ENCODE results near the gene TCF12. TPM values are rescaled to one million over a fixed set of nuclear protein-coding genes. Genes with fewer than 3 reads are reported as not detected.

The TCF12 gene
- total RNA-seq, 3 donors from 2014 or later: 164 to 198 (median 174) TPM

DNA sequence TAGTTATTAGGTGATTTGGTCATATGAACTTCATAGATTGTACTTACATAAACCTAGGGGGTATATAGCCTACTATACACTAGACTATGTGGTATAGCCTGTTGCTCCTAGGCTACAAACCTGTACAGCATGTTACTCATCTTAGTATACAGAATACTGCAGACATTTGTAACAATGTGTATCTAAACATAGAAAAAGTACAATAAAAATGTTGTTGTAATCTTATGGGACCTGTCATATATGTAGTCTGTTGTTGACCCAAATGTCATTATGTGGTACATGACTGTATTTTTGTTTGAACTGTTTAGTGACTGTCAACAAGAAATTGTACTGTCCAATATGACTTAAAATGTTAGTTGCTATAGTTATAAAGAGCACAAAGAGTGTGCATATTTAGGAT, 69.8 kb downstream of the TCF12 start:
- H3K27me3 ChIP-seq: no peaks in the 10 kb centered on the region
- peaks cover 0 to 7% of the 10 kb centered on the region in 2 donors for H3K4me1 ChIP-seq
- no peak for TF ChIP-seq POLR2A (IDR thresholded peaks at IDR 0.05)
- H3K9me3 ChIP-seq: no peaks in the 10 kb centered on the region
- H3K36me3 ChIP-seq: no peaks in the 10 kb centered on the region
- H3K27ac ChIP-seq: no peak overlapping the region
- DNase-seq (ENCODE audit: low spot score in 2 of 2): no peak
- intact Hi-C loops (cut with DNase I; ENCODE audit: low total_unique reads): no loop called here
- no peak overlapping the region for H3K4me3 ChIP-seq

DNA sequence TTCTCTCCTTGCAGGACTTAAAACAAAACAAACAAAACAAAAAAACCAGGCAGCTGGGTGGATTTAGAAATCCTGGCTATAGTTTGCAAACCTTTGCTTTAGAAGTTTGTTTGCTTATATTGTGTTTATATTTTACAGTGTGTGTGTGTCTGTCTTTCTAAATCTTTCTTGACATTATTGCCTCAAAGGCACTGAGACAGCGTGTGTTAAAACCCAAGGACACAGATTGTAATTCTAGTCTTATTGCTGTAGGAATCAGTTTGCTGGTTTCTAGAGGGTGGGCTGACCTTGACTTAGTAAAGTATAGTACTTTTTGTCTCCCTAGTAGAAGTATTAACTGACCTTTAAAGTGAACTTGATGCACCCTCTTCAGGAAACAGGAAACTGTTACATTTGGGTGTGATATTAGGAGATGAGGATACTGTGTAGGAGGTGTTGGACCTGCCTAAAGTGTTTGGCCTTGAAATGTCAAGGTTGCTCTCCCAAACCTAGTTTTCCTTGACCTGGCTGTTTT, 71.0 kb downstream of the TCF12 start:
- intact Hi-C loops (cut with DNase I; ENCODE audit: low total_unique reads): no loop called here

DNA sequence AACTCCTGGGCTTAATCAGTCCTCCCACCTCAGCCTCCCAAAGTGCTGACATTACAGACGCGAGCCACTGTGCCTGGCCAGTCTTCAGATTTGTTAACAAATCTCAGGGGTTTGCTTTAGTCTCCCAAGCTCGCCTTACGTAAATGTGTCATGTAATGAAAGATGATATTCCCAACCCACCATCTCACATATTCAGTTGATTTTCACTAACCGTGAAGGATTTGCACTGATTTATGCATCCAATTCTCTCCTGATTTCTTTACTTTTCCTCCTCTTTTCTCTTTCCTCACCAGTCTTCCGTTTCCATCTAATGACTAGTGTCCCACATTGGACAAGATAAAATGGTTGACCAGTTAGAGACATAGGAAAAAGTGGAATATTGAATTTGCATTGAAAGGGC, 72.6 kb downstream of the TCF12 start:
- Histone ChIP-seq H3K4me3 (no peak overlapping the region), H3K9me3 (no peaks in the 10 kb centered on the region), H3K36me3 (no peaks in the 10 kb centered on the region), H3K27me3 (no peaks in the 10 kb centered on the region), H3K27ac (no peak overlapping the region), H3K4me1 (peaks cover 0 to 7% of the 10 kb centered on the region in 2 donors)
- TF ChIP-seq POLR2AphosphoS5 (IDR thresholded peaks at IDR 0.05) (no peak), POLR2A (IDR thresholded peaks at IDR 0.05) (no peak)
- intact Hi-C loops (cut with DNase I; ENCODE audit: low total_unique reads): no loop called here
- DNase-seq (ENCODE audit: low spot score in 2 of 2): no peak

More for the DNA sequence above, 71.0 kb downstream of the TCF12 start:
- DNase-seq (ENCODE audit: low spot score in 2 of 2): no peak
- Histone ChIP-seq H3K9me3 (no peaks in the 10 kb centered on the region), H3K4me3 (no peak overlapping the region), H3K27me3 (no peaks in the 10 kb centered on the region), H3K4me1 (peaks cover 0 to 7% of the 10 kb centered on the region in 2 donors), H3K27ac (no peak overlapping the region), H3K36me3 (no peaks in the 10 kb centered on the region)
- TF ChIP-seq POLR2AphosphoS5 (IDR thresholded peaks at IDR 0.05) (no peak), POLR2A (IDR thresholded peaks at IDR 0.05) (no peak)
- TF ChIP-seq, protein P1, sequence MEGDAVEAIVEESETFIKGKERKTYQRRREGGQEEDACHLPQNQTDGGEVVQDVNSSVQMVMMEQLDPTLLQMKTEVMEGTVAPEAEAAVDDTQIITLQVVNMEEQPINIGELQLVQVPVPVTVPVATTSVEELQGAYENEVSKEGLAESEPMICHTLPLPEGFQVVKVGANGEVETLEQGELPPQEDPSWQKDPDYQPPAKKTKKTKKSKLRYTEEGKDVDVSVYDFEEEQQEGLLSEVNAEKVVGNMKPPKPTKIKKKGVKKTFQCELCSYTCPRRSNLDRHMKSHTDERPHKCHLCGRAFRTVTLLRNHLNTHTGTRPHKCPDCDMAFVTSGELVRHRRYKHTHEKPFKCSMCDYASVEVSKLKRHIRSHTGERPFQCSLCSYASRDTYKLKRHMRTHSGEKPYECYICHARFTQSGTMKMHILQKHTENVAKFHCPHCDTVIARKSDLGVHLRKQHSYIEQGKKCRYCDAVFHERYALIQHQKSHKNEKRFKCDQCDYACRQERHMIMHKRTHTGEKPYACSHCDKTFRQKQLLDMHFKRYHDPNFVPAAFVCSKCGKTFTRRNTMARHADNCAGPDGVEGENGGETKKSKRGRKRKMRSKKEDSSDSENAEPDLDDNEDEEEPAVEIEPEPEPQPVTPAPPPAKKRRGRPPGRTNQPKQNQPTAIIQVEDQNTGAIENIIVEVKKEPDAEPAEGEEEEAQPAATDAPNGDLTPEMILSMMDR (IDR thresholded peaks at IDR 0.05): no peak

DNA sequence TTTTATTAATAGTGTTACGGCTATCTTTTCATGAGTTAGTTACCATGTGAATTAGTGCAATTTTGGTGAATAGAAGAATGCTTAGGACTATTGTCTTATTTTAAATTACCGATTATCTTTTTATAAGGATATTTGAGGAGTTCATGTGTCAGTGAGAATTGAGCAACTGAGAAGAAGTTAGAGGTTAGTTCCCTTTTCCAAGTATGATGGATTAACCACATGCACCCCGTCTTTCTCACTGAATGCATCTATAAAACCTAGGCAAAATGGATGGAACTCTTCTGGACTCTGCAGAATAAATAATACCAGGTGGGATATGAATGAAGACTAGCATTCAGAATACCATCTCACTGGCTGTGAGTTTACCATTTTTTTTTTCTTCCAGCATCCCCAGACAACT, 74.3 kb downstream of the TCF12 start:
- peaks cover 0 to 7% of the 10 kb centered on the region in 2 donors for H3K4me1 ChIP-seq
- H3K9me3 ChIP-seq: no peaks in the 10 kb centered on the region
- intact Hi-C loops (cut with DNase I; ENCODE audit: low total_unique reads): no loop called here
- DNase-seq (ENCODE audit: low spot score in 2 of 2): no peak
- TF ChIP-seq, protein P1 (IDR thresholded peaks at IDR 0.05): no peak
- TF ChIP-seq POLR2A (IDR thresholded peaks at IDR 0.05) (no peak), POLR2AphosphoS5 (IDR thresholded peaks at IDR 0.05) (no peak)
- H3K4me3 ChIP-seq: no peak overlapping the region
- no peaks in the 10 kb centered on the region for H3K36me3 ChIP-seq
- H3K27ac ChIP-seq: no peak overlapping the region
- H3K27me3 ChIP-seq: no peaks in the 10 kb centered on the region

DNA sequence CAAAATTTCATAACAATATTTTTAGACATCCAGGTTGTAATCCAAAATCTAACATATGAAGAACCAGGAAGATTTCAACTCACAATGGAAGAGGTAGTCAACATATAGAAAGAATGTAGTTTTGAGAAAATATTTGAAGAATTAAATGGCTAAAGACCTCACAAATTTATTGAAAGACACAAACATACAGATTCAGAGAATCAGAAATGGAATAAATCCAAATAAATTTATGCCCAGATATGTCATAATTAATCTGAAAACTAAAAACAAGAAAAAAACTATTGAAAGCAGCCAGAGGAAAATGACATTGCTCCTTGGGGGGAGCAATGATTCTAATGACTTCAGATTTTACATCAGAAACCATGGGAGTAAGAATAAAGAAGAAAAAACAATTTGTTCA, 75.8 kb downstream of the TCF12 start:
- no peak for DNase-seq (ENCODE audit: low spot score in 2 of 2)
- intact Hi-C loops (cut with DNase I; ENCODE audit: low total_unique reads): no loop called here
- H3K4me3 ChIP-seq: no peak overlapping the region
- H3K27ac ChIP-seq: no peak overlapping the region
- H3K4me1 ChIP-seq: peaks cover 0 to 4% of the 10 kb centered on the region in 2 donors
- no peak for TF ChIP-seq POLR2A (IDR thresholded peaks at IDR 0.05)
- no peak for TF ChIP-seq POLR2AphosphoS5 (IDR thresholded peaks at IDR 0.05)
- TF ChIP-seq, protein P1 (IDR thresholded peaks at IDR 0.05): no peak
- H3K27me3 ChIP-seq: no peaks in the 10 kb centered on the region
- H3K36me3 ChIP-seq: no peaks in the 10 kb centered on the region
- H3K9me3 ChIP-seq: no peaks in the 10 kb centered on the region

DNA sequence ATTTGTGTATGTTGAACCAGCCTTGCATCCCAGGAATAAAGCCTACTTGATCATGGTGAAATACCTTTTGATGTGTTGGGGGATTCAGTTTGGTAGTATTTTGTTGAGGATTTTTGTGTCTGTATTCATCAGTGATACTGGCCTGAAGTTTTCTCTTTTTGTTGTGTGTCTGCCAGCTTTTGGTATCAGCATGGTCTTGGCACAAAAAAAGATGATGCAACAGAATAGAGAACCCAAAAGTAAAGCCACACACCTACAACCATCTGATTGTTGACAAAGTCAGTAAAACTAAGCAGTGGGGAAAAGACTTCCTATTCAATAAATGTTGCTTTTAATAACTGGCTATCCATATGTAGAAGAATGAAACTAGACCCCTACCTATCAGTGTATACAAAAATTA, 77.6 kb downstream of the TCF12 start:
- DNase-seq (ENCODE audit: low spot score in 2 of 2): no peak
- Histone ChIP-seq H3K9me3 (no peaks in the 10 kb centered on the region), H3K27me3 (no peaks in the 10 kb centered on the region), H3K4me3 (no peak overlapping the region), H3K27ac (no peak overlapping the region), H3K4me1 (no peaks in the 10 kb centered on the region), H3K36me3 (no peaks in the 10 kb centered on the region)
- intact Hi-C loops (cut with DNase I; ENCODE audit: low total_unique reads): no loop called here
- TF ChIP-seq POLR2A (IDR thresholded peaks at IDR 0.05) (no peak), POLR2AphosphoS5 (IDR thresholded peaks at IDR 0.05) (no peak)
- TF ChIP-seq, protein P1 (IDR thresholded peaks at IDR 0.05): no peak
